GM19035 (cell line): ENCODE measurements around the gene APOBEC3G.
"Not testable (repeated sequence)": the region's sequence is repeated elsewhere in the genome, so short reads cannot be mapped to it uniquely, and the experiment has no call there.

ENCODE experiments used
- ATAC-seq: cut with Tn5 transposase; IDR thresholded peaks from one replicate; pipeline ENCODE4 v1.9.1; 2021; ENCODE audit not compliant: unreplicated experiment

APOBEC3G gene

GRCh38 chr22:39066442-39067276 is 10.4 kb upstream of the APOBEC3G start:
- peak; percentile 58 for ATAC-seq

- no peak for ATAC-seq
Observed at GRCh38 chr22:39068033-39068785, 8.9 kb upstream of the APOBEC3G start.

- ATAC-seq, result no peak
Observed at GRCh38 chr22:39070186-39070585, 6.9 kb upstream of the APOBEC3G start.

- not testable (repeated sequence) for ATAC-seq
Observed at GRCh38 chr22:39072581-39072981, 4.5 kb upstream of the APOBEC3G start.

- ATAC-seq, result no peak
Observed at GRCh38 chr22:39073981-39074380, 3.1 kb upstream of the APOBEC3G start.

GRCh38 chr22:39076155-39077025 is 685 bp upstream of the APOBEC3G start:
- not testable (repeated sequence) for ATAC-seq

- ATAC-seq, result not testable (repeated sequence)
Observed at GRCh38 chr22:39077912-39078311, 837 bp downstream of the APOBEC3G start.

- no peak for ATAC-seq
Observed at GRCh38 chr22:39078329-39078728, 1.3 kb downstream of the APOBEC3G start.

GRCh38 chr22:39079054-39079637 is 2.1 kb downstream of the APOBEC3G start:
- ATAC-seq, result not testable (repeated sequence)

GRCh38 chr22:39080052-39080762 is 3.1 kb downstream of the APOBEC3G start:
- ATAC-seq, result no peak

- ATAC-seq, result no peak
Observed at GRCh38 chr22:39081016-39081415, 3.9 kb downstream of the APOBEC3G start.

GRCh38 chr22:39081598-39081997 is 4.5 kb downstream of the APOBEC3G start:
- no peak for ATAC-seq

- no peak for ATAC-seq
Observed at GRCh38 chr22:39083212-39084165, 6.4 kb downstream of the APOBEC3G start.

GRCh38 chr22:39084666-39085065 is 7.6 kb downstream of the APOBEC3G start:
- no peak for ATAC-seq

- no peak for ATAC-seq
Observed at GRCh38 chr22:39087098-39087497, 10.0 kb downstream of the APOBEC3G start.

GRCh38 chr22:39087881-39088684 is 11.0 kb downstream of the APOBEC3G start:
- no peak for ATAC-seq

- ATAC-seq, result no peak
Observed at GRCh38 chr22:39088685-39089032, 11.6 kb downstream of the APOBEC3G start.

GRCh38 chr22:39089928-39090327 is 12.9 kb downstream of the APOBEC3G start:
- ATAC-seq, result no peak
